GM04503 (cell line): ENCODE measurements around the gene METTL26.

ENCODE experiments used
- DNase-seq: peaks from one replicate; pipeline ENCODE4 v3.0.0-alpha.2; 2012; ENCODE audit warnings: low read depth

Gene METTL26

GRCh38 chr16:674968-675883 is 39.1 kb upstream of the METTL26 start, which contains the start of gene RHBDL1:
Gene RHBDL1 (plus strand): TSS chr16:675671. CDS start chr16:675791, 120 bp downstream.
- DNase-seq: no peak

GRCh38 chr16:674214-674881 is 38.2 kb upstream of the METTL26 start:
- no peak for DNase-seq

GRCh38 chr16:673399-673991 is 37.4 kb upstream of the METTL26 start:
- DNase-seq: no peak

GRCh38 chr16:672851-673250 is 36.7 kb upstream of the METTL26 start:
- no peak for DNase-seq

GRCh38 chr16:672371-672770 is 36.3 kb upstream of the METTL26 start:
- DNase-seq: no peak

GRCh38 chr16:671353-672131 is 35.4 kb upstream of the METTL26 start:
- no peak for DNase-seq

GRCh38 chr16:670485-671352 is 34.6 kb upstream of the METTL26 start:
- no peak for DNase-seq

GRCh38 chr16:669666-670065 is 33.6 kb upstream of the METTL26 start:
- no peak for DNase-seq

GRCh38 chr16:668519-669171 is 32.5 kb upstream of the METTL26 start:
- no peak for DNase-seq

- no peak for DNase-seq
These were observed 31.8 kb upstream of the METTL26 start, which contains the start of gene RHOT2 for GRCh38 chr16:667780-668518. Gene RHOT2 (plus strand): TSS chr16:668132. CDS start chr16:668200, 68 bp downstream.

GRCh38 chr16:667113-667779 is 31.1 kb upstream of the METTL26 start:
- no peak for DNase-seq

GRCh38 chr16:666572-666971 is 30.5 kb upstream of the METTL26 start:
- no peak for DNase-seq

- DNase-seq: no peak
These were observed 26.5 kb upstream of the METTL26 start for GRCh38 chr16:662597-662996.

GRCh38 chr16:662095-662494 is 26.0 kb upstream of the METTL26 start:
- no peak for DNase-seq

- DNase-seq: no peak
These were observed 25.2 kb upstream of the METTL26 start for GRCh38 chr16:661184-661821.

- DNase-seq: no peak
These were observed 24.5 kb upstream of the METTL26 start for GRCh38 chr16:660459-661183.

- no peak for DNase-seq
These were observed 24.0 kb upstream of the METTL26 start for GRCh38 chr16:660132-660458.

GRCh38 chr16:659618-660017 is 23.5 kb upstream of the METTL26 start:
- no peak for DNase-seq
